HG03097 (cell line): Measurements from ENCODE around the gene CNOT1.

Experiments
- ATAC-seq: cut with Tn5 transposase; IDR thresholded peaks from one replicate; pipeline ENCODE4 v1.9.1; 2021; ENCODE audit not compliant: unreplicated experiment, low FRiP score

Gene CNOT1

GRCh38 chr16:58519707-58520106 lies 109.9 kb downstream of the CNOT1 start:
- no peak for ATAC-seq

GRCh38 chr16:58518980-58519368 lies 110.7 kb downstream of the CNOT1 start:
- ATAC-seq: no peak

GRCh38 chr16:58518083-58518979 lies 111.3 kb downstream of the CNOT1 start:
- no peak for ATAC-seq

GRCh38 chr16:58516768-58517107 lies 112.9 kb downstream of the CNOT1 start:
- ATAC-seq: no peak

GRCh38 chr16:58515871-58516767 lies 113.5 kb downstream of the CNOT1 start:
- ATAC-seq: peak; percentile 39

GRCh38 chr16:58515125-58515870 lies 114.3 kb downstream of the CNOT1 start, which contains the start of gene SETD6:
Gene SETD6, plus strand, starts transcription at chr16:58515517. Its CDS starts 21 bp downstream, at chr16:58515538.
- peak; percentile 70 for ATAC-seq

- no peak for ATAC-seq
Observed at GRCh38 chr16:58513874-58514273, 115.8 kb downstream of the CNOT1 start.

GRCh38 chr16:58511933-58512815 lies 117.5 kb downstream of the CNOT1 start:
- ATAC-seq: no peak

GRCh38 chr16:58510776-58511628 lies 118.6 kb downstream of the CNOT1 start:
- no peak for ATAC-seq

- no peak for ATAC-seq
Observed at GRCh38 chr16:58510097-58510775, 119.4 kb downstream of the CNOT1 start.

GRCh38 chr16:58509256-58510096 lies 120.2 kb downstream of the CNOT1 start:
- no peak for ATAC-seq

GRCh38 chr16:58508671-58509251 lies 120.9 kb downstream of the CNOT1 start:
- no peak for ATAC-seq

GRCh38 chr16:58507963-58508670 lies 121.5 kb downstream of the CNOT1 start:
- ATAC-seq: no peak

- ATAC-seq: no peak
Observed at GRCh38 chr16:58507195-58507962, 122.2 kb downstream of the CNOT1 start.
